Neural cell (in vitro differentiated cells): ENCODE data around the gene NRG3. TPM values are rescaled to one million over a fixed set of nuclear protein-coding genes. Genes with fewer than 3 reads are reported as not detected.

Experiments used
- H2AFZ ChIP-seq: fragments of 200-600, 300-800 bp; sonication (generic), shearing (Covaris generic); 2 replicates; pipeline ENCODE4 v1.6.0; 2014; ENCODE audit warnings: low read depth, mild to moderate bottlenecking, antibody characterized with exemption, low read length, moderate library complexity
- H3F3A ChIP-seq: fragments of 200-600 bp; shearing (Covaris generic); 2 replicates; pipeline ENCODE4 v1.6.1; 2016; ENCODE audit warnings: mild to moderate bottlenecking, moderate library complexity, mixed read lengths, antibody characterized with exemption, low read length; ENCODE audit not compliant: insufficient read depth, poor library complexity, severe bottlenecking
- H3K27ac ChIP-seq: fragments of 200-600, 300-800 bp; sonication (generic), shearing (Covaris generic); 2 replicates; pipeline ENCODE4 v1.5.1; 2014; ENCODE audit warnings: mild to moderate bottlenecking, low read length, moderate library complexity
- H3K27me3 ChIP-seq: fragments of 300-800, 200-600 bp; sonication (generic), shearing (Covaris generic); 2 replicates; pipeline ENCODE4 v1.6.0; 2014; ENCODE audit warnings: mild to moderate bottlenecking, low read depth, low read length, moderate library complexity; ENCODE audit not compliant: insufficient read depth
- H3K36me3 ChIP-seq: fragments of 300-800, 200-600 bp; sonication (generic), shearing (Covaris generic); 2 replicates; pipeline ENCODE4 v1.5.1; 2014; ENCODE audit warnings: mild to moderate bottlenecking, antibody characterized with exemption, low read length, moderate library complexity; ENCODE audit not compliant: insufficient read depth
- H3K4me2 ChIP-seq: fragments of 300-800, 200-600 bp; sonication (generic), shearing (Covaris generic); 2 replicates; pipeline ENCODE4 v1.6.0; 2014; ENCODE audit warnings: mild to moderate bottlenecking, low read length
- H3K4me3 ChIP-seq: fragments of 300-800, 200-600 bp; sonication (generic), shearing (Covaris generic); 2 replicates; pipeline ENCODE4 v1.5.1; 2014; ENCODE audit warnings: mild to moderate bottlenecking, low read length, moderate library complexity
- H3K79me2 ChIP-seq: fragments of 200-600 bp; shearing (Covaris generic); replicated peaks from 2 replicates; pipeline ENCODE4 v1.6.0; 2014; ENCODE audit warnings: mild to moderate bottlenecking, low read length, moderate library complexity; ENCODE audit not compliant: insufficient read depth
- H3K9ac ChIP-seq: fragments of 300-800, 200-600 bp; sonication (generic), shearing (Covaris generic); 2 replicates; pipeline ENCODE4 v1.6.1; 2016; ENCODE audit warnings: mild to moderate bottlenecking, low read length, mixed read lengths
- H3K9me2 ChIP-seq: fragments of 200-600 bp; shearing (Covaris generic); 2 replicates; pipeline ENCODE4 v1.6.1; 2016; ENCODE audit warnings: mild to moderate bottlenecking, low read length, mixed read lengths; ENCODE audit not compliant: insufficient read depth
- H3K9me3 ChIP-seq: fragments of 200-600, 300-800 bp; sonication (generic), shearing (Covaris generic); 2 replicates; pipeline ENCODE4 v1.6.1; 2016; ENCODE audit warnings: mild to moderate bottlenecking, mixed run types, low read length, moderate library complexity, mixed read lengths
- H4K20me1 ChIP-seq: fragments of 200-600 bp; shearing (Covaris generic); 2 replicates; pipeline ENCODE4 v1.6.1; 2016; ENCODE audit warnings: mild to moderate bottlenecking, mixed run types; ENCODE audit not compliant: insufficient read depth
- EP300 ChIP-seq: fragments of 450-650 bp; conservative IDR thresholded peaks from 2 replicates; pipeline ENCODE4 v1.6.1; 2014; ENCODE audit warnings: antibody characterized with exemption, mild to moderate bottlenecking, moderate library complexity; ENCODE audit not compliant: poor library complexity, severe bottlenecking
- EZH2 ChIP-seq: fragments of 200-600, 300-800 bp; shearing (Covaris generic), sonication (generic); IDR thresholded peaks from 2 replicates; pipeline ENCODE4 v1.6.1; 2014; ENCODE audit warnings: antibody characterized with exemption, low read length, borderline replicate concordance, mild to moderate bottlenecking; ENCODE audit not compliant: insufficient read depth, poor library complexity, severe bottlenecking
- MXI1 ChIP-seq: fragments of 450-650 bp; conservative IDR thresholded peaks from 2 replicates; pipeline ENCODE4 v1.6.1; 2014; ENCODE audit warnings: antibody characterized with exemption, mild to moderate bottlenecking; ENCODE audit not compliant: poor library complexity, severe bottlenecking
- POLR2AphosphoS5 ChIP-seq: IDR thresholded peaks from 2 replicates; pipeline ENCODE4 v1.6.1; 2012
- RAD21 ChIP-seq: fragments of 450-650 bp; conservative IDR thresholded peaks from 2 replicates; pipeline ENCODE4 v1.6.1; 2014; ENCODE audit warnings: antibody characterized with exemption, mild to moderate bottlenecking, moderate library complexity
- SMC3 ChIP-seq: fragments of 450-650 bp; conservative IDR thresholded peaks from 2 replicates; pipeline ENCODE4 v1.6.1; 2014; ENCODE audit warnings: antibody characterized with exemption, mild to moderate bottlenecking, moderate library complexity; ENCODE audit not compliant: poor library complexity
- TAF1 ChIP-seq: IDR thresholded peaks from 2 replicates; pipeline ENCODE4 v1.6.1; 2012; ENCODE audit warnings: low read depth
- polyA plus RNA-seq: library from polyadenylated mRNA; depleted of rRNA; stranded (reverse); fragments of >200 nt; gene quantifications from 2 replicates; pipeline ENCODE4 v1.2.3, GENCODE V29; 2014
- TF ChIP-seq, protein P1 (sequence below): IDR thresholded peaks from 2 replicates; pipeline ENCODE4 v1.6.1; 2012; ENCODE audit warnings: borderline replicate concordance
- TF ChIP-seq, protein P2 (sequence below): fragments of 450-650 bp; IDR thresholded peaks from 2 replicates; pipeline ENCODE4 v1.5.1; 2014; ENCODE audit warnings: antibody characterized with exemption, mild to moderate bottlenecking, moderate library complexity; ENCODE audit not compliant: poor library complexity, severe bottlenecking

NRG3 gene
- polyA plus RNA-seq, 1 donor from 2014 or later = 14.0 TPM

DNA sequence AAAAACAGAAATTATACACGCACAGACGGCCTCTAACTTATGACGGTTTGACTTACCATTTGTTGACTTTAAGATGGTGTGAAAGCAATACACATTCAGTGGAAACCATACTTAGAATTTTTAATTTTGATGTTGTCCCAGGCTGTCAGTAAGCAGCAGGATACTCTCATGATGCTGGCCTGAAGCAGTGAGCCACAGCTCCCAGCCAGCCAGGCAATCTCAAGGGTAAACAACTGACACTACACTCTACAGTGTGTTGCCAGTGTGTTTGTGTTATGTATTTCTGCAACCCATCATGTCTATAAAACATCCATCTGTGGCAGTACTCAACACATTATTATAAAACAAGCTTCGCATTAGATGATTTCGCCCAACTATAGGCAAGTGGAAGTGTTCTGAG, 747.5 kb downstream of the NRG3 start:
- no peaks in the 10 kb centered on the region for H3K27me3 ChIP-seq
- TF ChIP-seq POLR2AphosphoS5 (no peak), MXI1 (no peak), TAF1 (no peak), EP300 (no peak), EZH2 (no peak), RAD21 (no peak)
- TF ChIP-seq, protein P1, sequence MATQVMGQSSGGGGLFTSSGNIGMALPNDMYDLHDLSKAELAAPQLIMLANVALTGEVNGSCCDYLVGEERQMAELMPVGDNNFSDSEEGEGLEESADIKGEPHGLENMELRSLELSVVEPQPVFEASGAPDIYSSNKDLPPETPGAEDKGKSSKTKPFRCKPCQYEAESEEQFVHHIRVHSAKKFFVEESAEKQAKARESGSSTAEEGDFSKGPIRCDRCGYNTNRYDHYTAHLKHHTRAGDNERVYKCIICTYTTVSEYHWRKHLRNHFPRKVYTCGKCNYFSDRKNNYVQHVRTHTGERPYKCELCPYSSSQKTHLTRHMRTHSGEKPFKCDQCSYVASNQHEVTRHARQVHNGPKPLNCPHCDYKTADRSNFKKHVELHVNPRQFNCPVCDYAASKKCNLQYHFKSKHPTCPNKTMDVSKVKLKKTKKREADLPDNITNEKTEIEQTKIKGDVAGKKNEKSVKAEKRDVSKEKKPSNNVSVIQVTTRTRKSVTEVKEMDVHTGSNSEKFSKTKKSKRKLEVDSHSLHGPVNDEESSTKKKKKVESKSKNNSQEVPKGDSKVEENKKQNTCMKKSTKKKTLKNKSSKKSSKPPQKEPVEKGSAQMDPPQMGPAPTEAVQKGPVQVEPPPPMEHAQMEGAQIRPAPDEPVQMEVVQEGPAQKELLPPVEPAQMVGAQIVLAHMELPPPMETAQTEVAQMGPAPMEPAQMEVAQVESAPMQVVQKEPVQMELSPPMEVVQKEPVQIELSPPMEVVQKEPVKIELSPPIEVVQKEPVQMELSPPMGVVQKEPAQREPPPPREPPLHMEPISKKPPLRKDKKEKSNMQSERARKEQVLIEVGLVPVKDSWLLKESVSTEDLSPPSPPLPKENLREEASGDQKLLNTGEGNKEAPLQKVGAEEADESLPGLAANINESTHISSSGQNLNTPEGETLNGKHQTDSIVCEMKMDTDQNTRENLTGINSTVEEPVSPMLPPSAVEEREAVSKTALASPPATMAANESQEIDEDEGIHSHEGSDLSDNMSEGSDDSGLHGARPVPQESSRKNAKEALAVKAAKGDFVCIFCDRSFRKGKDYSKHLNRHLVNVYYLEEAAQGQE = no peak
- TF ChIP-seq, protein P2, sequence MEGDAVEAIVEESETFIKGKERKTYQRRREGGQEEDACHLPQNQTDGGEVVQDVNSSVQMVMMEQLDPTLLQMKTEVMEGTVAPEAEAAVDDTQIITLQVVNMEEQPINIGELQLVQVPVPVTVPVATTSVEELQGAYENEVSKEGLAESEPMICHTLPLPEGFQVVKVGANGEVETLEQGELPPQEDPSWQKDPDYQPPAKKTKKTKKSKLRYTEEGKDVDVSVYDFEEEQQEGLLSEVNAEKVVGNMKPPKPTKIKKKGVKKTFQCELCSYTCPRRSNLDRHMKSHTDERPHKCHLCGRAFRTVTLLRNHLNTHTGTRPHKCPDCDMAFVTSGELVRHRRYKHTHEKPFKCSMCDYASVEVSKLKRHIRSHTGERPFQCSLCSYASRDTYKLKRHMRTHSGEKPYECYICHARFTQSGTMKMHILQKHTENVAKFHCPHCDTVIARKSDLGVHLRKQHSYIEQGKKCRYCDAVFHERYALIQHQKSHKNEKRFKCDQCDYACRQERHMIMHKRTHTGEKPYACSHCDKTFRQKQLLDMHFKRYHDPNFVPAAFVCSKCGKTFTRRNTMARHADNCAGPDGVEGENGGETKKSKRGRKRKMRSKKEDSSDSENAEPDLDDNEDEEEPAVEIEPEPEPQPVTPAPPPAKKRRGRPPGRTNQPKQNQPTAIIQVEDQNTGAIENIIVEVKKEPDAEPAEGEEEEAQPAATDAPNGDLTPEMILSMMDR = no peak
- no peaks in the 10 kb centered on the region for H3F3A ChIP-seq
- H3K4me3 ChIP-seq = no peak overlapping the region
- H3K9ac ChIP-seq = no peak overlapping the region
- no peak overlapping the region for H3K27ac ChIP-seq
- no peaks in the 10 kb centered on the region for H3K36me3 ChIP-seq
- no peak overlapping the region for H3K4me2 ChIP-seq
- no peaks in the 10 kb centered on the region for H3K79me2 ChIP-seq
- no peaks in the 10 kb centered on the region for H3K9me2 ChIP-seq
- H4K20me1 ChIP-seq = no peaks in the 10 kb centered on the region
- no peak overlapping the region for H2AFZ ChIP-seq
- H3K9me3 ChIP-seq = no peaks in the 10 kb centered on the region

DNA sequence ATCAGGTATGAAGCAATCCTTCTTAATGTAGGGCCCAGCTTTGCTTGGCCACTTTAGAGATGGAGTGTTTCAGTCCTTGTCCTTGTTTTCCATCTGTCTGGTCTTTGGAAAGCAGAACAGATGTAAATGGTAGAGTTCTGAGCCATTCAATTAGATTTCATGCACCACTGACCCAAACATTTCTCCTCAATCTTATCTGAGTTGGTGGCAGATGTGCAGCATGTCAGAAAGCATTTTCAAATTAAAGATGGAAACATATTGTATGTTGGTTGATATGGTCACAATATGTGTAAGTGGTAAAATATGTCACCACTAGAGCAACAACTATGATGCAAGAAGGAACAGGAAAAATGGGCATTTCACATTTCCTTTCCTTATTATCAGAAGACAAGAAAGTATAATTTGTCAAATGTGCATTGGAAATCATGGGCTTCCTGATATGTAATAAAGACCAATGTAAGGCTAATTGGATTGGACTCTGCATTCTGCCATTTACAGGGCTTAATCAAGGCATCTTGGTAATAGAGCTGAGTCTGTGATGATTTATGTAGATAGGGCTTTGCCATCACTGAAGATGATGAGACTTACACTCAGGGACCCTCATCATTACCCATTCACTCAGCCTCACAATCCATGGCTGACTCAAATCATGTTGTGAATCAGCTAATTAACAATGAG, 750.7 kb downstream of the NRG3 start:
- no peak for TF ChIP-seq EP300
- Histone ChIP-seq H4K20me1 (no peaks in the 10 kb centered on the region), H3K4me3 (no peak overlapping the region), H2AFZ (no peak overlapping the region), H3F3A (no peaks in the 10 kb centered on the region), H3K27ac (no peak overlapping the region), H3K36me3 (no peaks in the 10 kb centered on the region), H3K9me3 (no peaks in the 10 kb centered on the region), H3K79me2 (no peaks in the 10 kb centered on the region), H3K9me2 (no peaks in the 10 kb centered on the region), H3K27me3 (no peaks in the 10 kb centered on the region), H3K9ac (no peak overlapping the region), H3K4me2 (no peak overlapping the region)

DNA sequence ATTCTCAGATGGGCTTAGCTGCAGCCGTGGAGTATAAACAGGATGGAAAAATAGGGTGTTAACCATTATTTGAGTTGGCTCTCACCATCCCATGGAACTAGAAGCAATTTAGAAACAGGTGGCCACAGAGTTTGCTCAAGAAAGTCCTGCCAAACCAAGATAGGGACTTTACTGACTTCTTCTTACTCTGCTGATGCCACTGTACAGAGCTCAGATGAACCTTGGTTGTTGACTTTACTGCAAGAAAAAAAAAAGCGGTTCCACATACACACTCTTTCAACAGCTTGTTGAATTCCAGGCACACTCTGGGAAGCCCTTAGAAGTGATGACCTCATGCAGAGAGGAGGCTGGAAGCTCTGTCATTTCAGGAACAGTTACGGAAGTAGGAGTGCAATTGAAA, 753.4 kb downstream of the NRG3 start:
- TF ChIP-seq EZH2 = no peak
- TF ChIP-seq, protein P2 = no peak
- no peak for TF ChIP-seq EP300
- no peak for TF ChIP-seq SMC3
- TF ChIP-seq, protein P1 = no peak
- no peak for TF ChIP-seq POLR2AphosphoS5
- no peak for TF ChIP-seq RAD21
- no peak for TF ChIP-seq TAF1
- TF ChIP-seq MXI1 = no peak
- Histone ChIP-seq H3K9me2 (no peaks in the 10 kb centered on the region), H4K20me1 (no peaks in the 10 kb centered on the region), H3K4me3 (no peak overlapping the region), H3K9me3 (no peaks in the 10 kb centered on the region), H3F3A (no peaks in the 10 kb centered on the region), H3K9ac (no peak overlapping the region), H2AFZ (no peak overlapping the region), H3K36me3 (no peaks in the 10 kb centered on the region), H3K27me3 (no peaks in the 10 kb centered on the region), H3K4me2 (no peak overlapping the region), H3K79me2 (no peaks in the 10 kb centered on the region), H3K27ac (no peak overlapping the region)
